Lower lobe of right lung (tissue), 2 donors: ENCODE results near the gene COTL1. TPM values are rescaled to one million over a fixed set of nuclear protein-coding genes. Genes with fewer than 3 reads are reported as not detected.
A peak's percentile ranks its signal among the peaks of the same experiment; 100 is the strongest.
"Not testable (repeated sequence)": the region's sequence is repeated elsewhere in the genome, so short reads cannot be mapped to it uniquely, and the experiment has no call there.

Source experiments
- ATAC-seq, 2 donors: fragments of 200-7000 bp; cut with Tn5 transposase; one replicate each; pipeline ENCODE4 v1.9.1; 2020 to 2022; ENCODE audit warnings: mild to moderate bottlenecking in 2 of 2, moderate library complexity in 2 of 2
- DNase-seq: peaks from one replicate; pipeline ENCODE4 v3.0.0-alpha.2; 2020
- H3K27ac ChIP-seq: fragments of 200-600 bp; one replicate; pipeline ENCODE4 v1.8.0; 2022
- H3K27me3 ChIP-seq: fragments of 200-600 bp; one replicate; pipeline ENCODE4 v1.8.0; 2022; ENCODE audit warnings: low read depth
- H3K36me3 ChIP-seq: fragments of 200-600 bp; one replicate; pipeline ENCODE4 v1.8.0; 2022; ENCODE audit warnings: mild to moderate bottlenecking
- H3K4me1 ChIP-seq: fragments of 200-600 bp; one replicate; pipeline ENCODE4 v1.8.0; 2022
- H3K4me3 ChIP-seq: fragments of 200-600 bp; one replicate; pipeline ENCODE4 v1.8.0; 2022; ENCODE audit warnings: mild to moderate bottlenecking
- H3K9me3 ChIP-seq: fragments of 200-600 bp; one replicate; pipeline ENCODE4 v1.8.0; 2022
- intact Hi-C: fragments of 100-400 bp; cut with DNase I; formaldehyde crosslinking; loops from one replicate; pipeline ENCODE4 v1.11.0; 2022
- total RNA-seq: library from RNA; stranded (reverse); fragmentation: NEBNext Ultra II Directional; extraction: Animal tissue kit (Norgen Biotek cat#: 25700); gene quantifications from one replicate; pipeline ENCODE4 v1.2.1, GENCODE V29; 2021
- TF ChIP-seq, protein P1 (sequence below): fragments of 200-600 bp; IDR thresholded peaks from one replicate; pipeline ENCODE4 v1.8.0; 2022; ENCODE audit warnings: antibody characterized with exemption, mild to moderate bottlenecking
- donor health status: DM: no; HTN: yes; CAD: no; lungs with severe emphysema.

Gene COTL1
- total RNA-seq, 1 donor from 2014 or later: 221 TPM

DNA sequence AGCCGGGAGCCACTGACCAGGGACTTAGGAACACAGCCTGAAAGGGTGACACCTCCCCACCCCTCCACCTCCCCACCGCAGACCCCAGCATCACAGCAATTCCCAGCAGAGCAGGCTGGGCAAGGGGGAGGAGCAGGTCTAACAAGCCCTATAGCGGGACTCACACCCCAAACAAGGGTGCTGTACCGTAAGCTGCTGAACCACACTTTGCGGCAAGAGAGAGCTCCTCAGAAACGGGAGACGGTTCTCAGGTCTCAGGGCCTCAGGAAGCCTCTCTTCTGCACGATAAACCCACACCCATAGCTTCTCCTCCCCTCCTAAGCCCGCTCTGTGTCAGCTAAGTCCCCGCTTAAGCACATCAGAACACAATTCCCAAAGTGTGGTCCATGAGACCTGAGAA lies 11.7 kb upstream of the COTL1 start:
- intact Hi-C loops: no loop called here
- no peak for ATAC-seq
- Histone ChIP-seq H3K27ac (no peak overlapping the region), H3K9me3 (no peaks in the 10 kb centered on the region), H3K4me1 (peaks cover 14% of the 10 kb centered on the region), H3K4me3 (no peak overlapping the region), H3K27me3 (no peaks in the 10 kb centered on the region), H3K36me3 (no peaks in the 10 kb centered on the region)
- TF ChIP-seq, protein P1, sequence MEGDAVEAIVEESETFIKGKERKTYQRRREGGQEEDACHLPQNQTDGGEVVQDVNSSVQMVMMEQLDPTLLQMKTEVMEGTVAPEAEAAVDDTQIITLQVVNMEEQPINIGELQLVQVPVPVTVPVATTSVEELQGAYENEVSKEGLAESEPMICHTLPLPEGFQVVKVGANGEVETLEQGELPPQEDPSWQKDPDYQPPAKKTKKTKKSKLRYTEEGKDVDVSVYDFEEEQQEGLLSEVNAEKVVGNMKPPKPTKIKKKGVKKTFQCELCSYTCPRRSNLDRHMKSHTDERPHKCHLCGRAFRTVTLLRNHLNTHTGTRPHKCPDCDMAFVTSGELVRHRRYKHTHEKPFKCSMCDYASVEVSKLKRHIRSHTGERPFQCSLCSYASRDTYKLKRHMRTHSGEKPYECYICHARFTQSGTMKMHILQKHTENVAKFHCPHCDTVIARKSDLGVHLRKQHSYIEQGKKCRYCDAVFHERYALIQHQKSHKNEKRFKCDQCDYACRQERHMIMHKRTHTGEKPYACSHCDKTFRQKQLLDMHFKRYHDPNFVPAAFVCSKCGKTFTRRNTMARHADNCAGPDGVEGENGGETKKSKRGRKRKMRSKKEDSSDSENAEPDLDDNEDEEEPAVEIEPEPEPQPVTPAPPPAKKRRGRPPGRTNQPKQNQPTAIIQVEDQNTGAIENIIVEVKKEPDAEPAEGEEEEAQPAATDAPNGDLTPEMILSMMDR: no peak
- DNase-seq: no peak

DNA sequence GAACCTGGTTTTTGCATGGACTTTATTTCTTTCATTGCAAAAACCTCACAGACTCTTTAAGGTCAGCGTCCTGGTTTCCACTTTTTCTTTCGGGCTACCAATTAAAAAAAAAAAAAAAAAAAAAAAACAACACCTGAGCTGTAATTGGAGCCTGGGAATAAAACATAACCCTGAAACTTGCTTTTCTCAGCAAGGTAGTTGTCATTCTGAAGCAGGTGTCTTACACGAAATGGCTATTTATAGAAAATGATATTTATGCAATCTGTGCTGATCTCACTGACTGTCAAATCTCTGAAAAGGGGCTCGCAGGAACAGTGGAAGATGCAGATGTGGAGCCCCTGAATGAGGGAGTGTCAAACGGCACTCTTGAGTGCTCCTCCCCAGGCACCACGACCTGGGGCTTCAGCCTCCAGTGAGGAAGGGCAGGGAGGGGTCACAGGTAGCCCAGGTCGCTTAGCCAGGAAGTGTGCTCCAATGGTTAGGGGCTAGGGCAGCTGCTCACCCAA lies 10.4 kb upstream of the COTL1 start:
- Histone ChIP-seq H3K4me1 (peaks cover 8% of the 10 kb centered on the region), H3K9me3 (no peaks in the 10 kb centered on the region), H3K4me3 (no peak overlapping the region), H3K36me3 (no peaks in the 10 kb centered on the region), H3K27me3 (no peaks in the 10 kb centered on the region), H3K27ac (no peak overlapping the region)
- TF ChIP-seq, protein P1: no peak
- ATAC-seq (no peak), DNase-seq (no peak)
- intact Hi-C loops: no loop called here

DNA sequence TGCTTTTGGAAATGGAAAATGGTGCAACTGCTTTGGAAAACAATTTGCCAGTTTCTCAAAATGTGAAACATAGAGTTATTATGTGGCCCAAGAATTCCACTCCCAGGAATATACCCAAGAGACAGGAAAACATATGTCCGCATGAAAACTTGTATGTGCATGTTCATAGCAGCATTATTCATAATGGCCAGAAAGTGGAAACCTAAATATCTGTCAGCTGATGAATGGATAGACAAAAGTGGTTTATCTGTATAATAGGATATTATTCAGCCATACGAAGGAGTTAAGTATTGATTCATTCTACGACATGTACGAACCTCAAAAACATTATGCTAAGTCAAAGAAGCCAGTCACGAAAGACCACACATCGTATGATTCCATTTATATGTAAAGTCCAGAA lies 7.7 kb upstream of the COTL1 start:
- H3K27ac ChIP-seq: no peak overlapping the region
- no peaks in the 10 kb centered on the region for H3K27me3 ChIP-seq
- H3K36me3 ChIP-seq: no peaks in the 10 kb centered on the region
- H3K4me1 ChIP-seq: no peaks in the 10 kb centered on the region
- DNase-seq: no peak
- H3K9me3 ChIP-seq: no peaks in the 10 kb centered on the region
- intact Hi-C loops: no loop called here
- no peak for ATAC-seq
- TF ChIP-seq, protein P1: no peak
- H3K4me3 ChIP-seq: no peak overlapping the region

DNA sequence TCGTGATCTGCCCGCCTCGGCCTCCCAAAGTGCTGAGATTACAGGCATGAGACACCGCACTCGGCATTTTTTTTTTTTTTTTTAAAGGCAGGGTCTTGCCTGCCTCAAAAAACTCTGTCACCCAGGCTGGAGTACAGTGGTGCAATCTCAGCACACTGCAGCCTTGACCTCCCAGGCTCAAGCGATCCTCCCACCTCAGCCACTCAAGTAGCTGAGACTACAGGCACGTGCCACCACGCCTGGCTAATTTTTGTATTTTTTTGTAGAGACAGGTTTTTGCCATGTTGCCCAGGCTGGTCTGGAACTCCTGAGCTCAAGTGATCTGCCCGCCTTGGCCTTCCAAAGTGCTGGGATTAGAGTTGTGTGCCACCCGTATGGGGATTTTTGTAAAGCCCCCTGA lies 3.0 kb upstream of the COTL1 start:
- not testable (repeated sequence) for H3K27me3 ChIP-seq, H3K27ac ChIP-seq, DNase-seq, H3K9me3 ChIP-seq, H3K36me3 ChIP-seq, ATAC-seq, H3K4me3 ChIP-seq
- intact Hi-C loops: loop anchor here (5.0 kb wide), 1 partner anchor 109 kb away; no protein-coding TSS in a partner anchor
- peaks cover 22% of the 10 kb centered on the region for H3K4me1 ChIP-seq

DNA sequence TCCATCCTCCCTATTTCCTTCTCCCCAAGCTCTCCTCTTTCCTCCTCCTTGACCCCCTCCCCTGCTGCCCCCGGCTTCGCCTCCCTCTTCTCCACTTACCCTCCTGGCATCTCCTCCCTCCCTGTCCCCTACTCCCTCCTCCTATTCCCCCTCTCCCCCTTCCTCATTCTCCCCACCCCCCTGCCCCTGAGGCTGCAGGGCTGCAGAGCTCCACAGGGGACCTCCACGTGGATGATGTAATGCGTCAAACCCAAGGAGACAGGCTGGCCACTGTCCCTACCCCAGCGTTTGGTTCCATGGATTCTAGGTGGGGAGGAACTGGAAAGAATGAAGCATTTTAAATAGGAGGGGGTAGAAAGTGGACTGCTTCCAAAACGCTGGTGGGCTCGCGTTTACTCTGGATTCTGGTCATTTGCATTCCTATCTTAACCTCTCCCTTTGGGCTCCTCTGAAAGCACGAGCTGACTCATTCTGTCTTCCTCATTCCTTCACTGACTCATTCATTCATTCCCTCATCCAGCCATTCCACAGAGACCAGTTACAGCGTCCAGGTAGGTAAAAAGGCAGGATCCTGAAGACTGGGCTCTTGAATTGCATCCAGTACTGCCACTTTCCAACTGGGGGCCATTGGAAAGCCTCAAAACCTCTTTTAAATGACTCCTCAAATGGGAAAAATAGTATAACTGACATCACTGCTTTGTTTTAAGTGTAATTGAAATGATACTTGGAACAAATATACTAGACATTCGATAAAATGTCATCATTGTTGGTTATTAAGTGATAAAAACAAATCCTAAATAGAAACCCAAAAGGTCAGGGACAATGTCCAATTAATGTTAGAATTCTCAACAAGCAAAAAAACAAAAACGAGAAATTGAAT lies 943 bp upstream of the COTL1 start:
- H3K4me3 ChIP-seq: no peak overlapping the region
- TF ChIP-seq, protein P1: no peak
- no peaks in the 10 kb centered on the region for H3K27me3 ChIP-seq
- H3K27ac ChIP-seq: no peak overlapping the region
- peaks cover 38% of the 10 kb centered on the region for H3K4me1 ChIP-seq
- intact Hi-C loops: no loop called here
- ATAC-seq: peak in 1 of 2 donors; percentile 1
- H3K9me3 ChIP-seq: no peaks in the 10 kb centered on the region
- H3K36me3 ChIP-seq: no peaks in the 10 kb centered on the region
- no peak for DNase-seq
